H1 (cell line): ENCODE measurements around the gene FMO5. TPM values are rescaled to one million over a fixed set of nuclear protein-coding genes. Genes with fewer than 3 reads are reported as not detected.

ENCODE experiments used
- CTCF ChIA-PET: fragments of 300-600 bp; sonication (Branson Sonifier 250); formaldehyde crosslinking; loops from one replicate; lab custom pipeline; 2021; ENCODE audit not compliant: partially characterized antibody; lab: Charles Lee
- POLR2A ChIA-PET: fragments of 300-600 bp; sonication (Branson Sonifier 250); formaldehyde crosslinking; loops from one replicate; lab custom pipeline; 2021; ENCODE audit warnings: inconsistent platforms; ENCODE audit not compliant: partially characterized antibody; lab: Charles Lee
- DNase-seq, 2 experiments: peaks; one replicate each; pipeline versions ENCODE4 v3.0.0 to v3.0.0-alpha.2; 2010 to 2022; ENCODE audit warnings: low spot score in 2 of 2, low read depth in 1 of 2, mixed read lengths in 1 of 2
- FAIRE-seq: peaks from 2 replicates; lab custom pipeline; 2011; peaks lifted over from hg19 to GRCh38; lab: Jason Lieb, UNC
- H2AFZ ChIP-seq: 2 replicates; pipeline ENCODE4 v1.8.1; 2012; ENCODE audit warnings: low read length, inconsistent platforms
- H2AK5ac ChIP-seq: 2 replicates; pipeline ENCODE4 v1.6.1; 2013; ENCODE audit warnings: low read depth, low read length
- H2BK120ac ChIP-seq: replicated peaks from 2 replicates; pipeline ENCODE3; 2013; ENCODE audit warnings: low read depth, low read length, inconsistent platforms
- H2BK12ac ChIP-seq: 2 replicates; pipeline ENCODE4 v1.6.1; 2013; ENCODE audit warnings: low read depth, low read length
- H2BK15ac ChIP-seq: 2 replicates; pipeline ENCODE4 v1.6.1; 2013; ENCODE audit warnings: low read length
- H2BK20ac ChIP-seq: 2 replicates; pipeline ENCODE4 v1.6.1; 2013; ENCODE audit warnings: low read length
- H2BK5ac ChIP-seq: 2 replicates; pipeline ENCODE4 v1.6.1; 2013; ENCODE audit warnings: low read depth, low read length
- H3K14ac ChIP-seq: 2 replicates; pipeline ENCODE4 v1.6.1; 2013; ENCODE audit warnings: inconsistent platforms; ENCODE audit not compliant: insufficient read length
- H3K18ac ChIP-seq: 2 replicates; pipeline ENCODE4 v1.6.1; 2013; ENCODE audit warnings: low read length; ENCODE audit errors: extremely low read depth
- H3K23ac ChIP-seq: 2 replicates; pipeline ENCODE4 v1.6.1; 2013; ENCODE audit warnings: inconsistent platforms; ENCODE audit not compliant: insufficient read length
- H3K23me2 ChIP-seq: 2 replicates; pipeline ENCODE4 v1.6.1; 2013; ENCODE audit warnings: low read depth, low read length
- H3K27ac ChIP-seq: 2 replicates; pipeline ENCODE4 v1.6.1; 2011; ENCODE audit warnings: low read depth, low read length, inconsistent platforms
- H3K27me3 ChIP-seq, 4 experiments: replicated peaks in 1 of 4; 1 replicate in 1 of 4; 2 replicates in 3 of 4; pipeline versions ENCODE4 v1.6.1 to v1.8.1; 2011 to 2013; ENCODE audit warnings: low read length in 3 of 4, mild to moderate bottlenecking in 3 of 4, inconsistent platforms in 2 of 4, mixed read lengths in 2 of 4, moderate library complexity in 1 of 4; ENCODE audit not compliant: control insufficient read depth in 3 of 4, insufficient read depth in 3 of 4; ENCODE audit errors: extremely low read depth in 1 of 4
- H3K36me3 ChIP-seq, 4 experiments: 2 replicates each; pipeline versions ENCODE4 v1.6.1 to v1.8.1; 2011 to 2013; ENCODE audit warnings: mild to moderate bottlenecking in 4 of 4, low read length in 3 of 4, moderate library complexity in 2 of 4, control low read depth in 1 of 4, inconsistent platforms in 1 of 4; ENCODE audit not compliant: insufficient read depth in 4 of 4, control insufficient read depth in 2 of 4
- H3K4ac ChIP-seq: replicated peaks from 2 replicates; pipeline ENCODE3; 2013; ENCODE audit warnings: low read length, low read depth, mixed read lengths, inconsistent platforms; ENCODE audit not compliant: insufficient read length
- H3K4me1 ChIP-seq, 4 experiments: replicated peaks in 1 of 4; 1 replicate in 1 of 4; 2 replicates in 3 of 4; pipeline versions ENCODE4 v1.6.1 to v1.8.1; 2011 to 2013; ENCODE audit warnings: low read length in 3 of 4, inconsistent platforms in 2 of 4, mixed read lengths in 1 of 4; ENCODE audit not compliant: insufficient read depth in 4 of 4, control insufficient read depth in 3 of 4
- H3K4me2 ChIP-seq, 2 experiments: 2 replicates each; pipeline versions ENCODE4 v1.6.1 to v1.8.1; 2011 to 2013; ENCODE audit warnings: low read depth in 2 of 2, low read length in 2 of 2, control low read depth in 1 of 2, inconsistent platforms in 1 of 2, mild to moderate bottlenecking in 1 of 2; ENCODE audit not compliant: insufficient read depth in 1 of 2
- H3K4me3 ChIP-seq, 4 experiments: fragments of 200-600, 300-600 bp in 1 of 4; sonication (generic), shearing (Covaris generic), sonication (Bioruptor Twin) in 1 of 4; 2 replicates each; pipeline versions ENCODE4 v1.5.1 to v1.8.1; 2011 to 2016; ENCODE audit warnings: low read length in 4 of 4, low read depth in 3 of 4, control low read depth in 2 of 4, inconsistent platforms in 2 of 4, mild to moderate bottlenecking in 2 of 4, mixed read lengths in 1 of 4, moderate library complexity in 1 of 4; ENCODE audit not compliant: insufficient read depth in 2 of 4; ENCODE audit errors: extremely low read depth in 1 of 4
- H3K56ac ChIP-seq: replicated peaks from 2 replicates; pipeline ENCODE3; 2013; ENCODE audit warnings: low read depth, mild to moderate bottlenecking, mixed read lengths, low read length, inconsistent platforms; ENCODE audit not compliant: insufficient read length
- H3K79me1 ChIP-seq: 2 replicates; pipeline ENCODE4 v1.6.1; 2013; ENCODE audit warnings: low read depth, low read length, control low read depth
- H3K79me2 ChIP-seq, 2 experiments: 2 replicates each; pipeline versions ENCODE4 v1.6.1 to v1.8.1; 2012 to 2013; ENCODE audit warnings: low read length in 2 of 2, mild to moderate bottlenecking in 2 of 2, inconsistent platforms in 1 of 2; ENCODE audit not compliant: insufficient read depth in 2 of 2, control insufficient read depth in 1 of 2
- H3K9ac ChIP-seq, 4 experiments: replicated peaks in 1 of 4; 1 replicate in 1 of 4; 2 replicates in 3 of 4; pipeline versions ENCODE4 v1.6.1 to v1.8.1; 2011 to 2013; ENCODE audit warnings: low read depth in 3 of 4, low read length in 3 of 4, control low read depth in 2 of 4, mild to moderate bottlenecking in 2 of 4, moderate library complexity in 2 of 4, inconsistent platforms in 1 of 4; ENCODE audit errors: extremely low read depth in 1 of 4
- H3K9me3 ChIP-seq, 2 experiments: 2 replicates each; pipeline versions ENCODE4 v1.6.1 to v1.8.1; 2012 to 2013; ENCODE audit warnings: mild to moderate bottlenecking in 2 of 2, moderate library complexity in 2 of 2, control low read depth in 1 of 2, inconsistent platforms in 1 of 2, low read depth in 1 of 2, low read length in 1 of 2, mixed read lengths in 1 of 2; ENCODE audit not compliant: insufficient read depth in 2 of 2
- H4K20me1 ChIP-seq, 2 experiments: replicated peaks in 1 of 2; 2 replicates each; pipeline versions ENCODE3 to v1.8.1; 2011 to 2013; ENCODE audit warnings: inconsistent platforms in 2 of 2, low read length in 2 of 2, mild to moderate bottlenecking in 1 of 2; ENCODE audit not compliant: insufficient read depth in 2 of 2, control insufficient read depth in 1 of 2
- H4K5ac ChIP-seq: 2 replicates; pipeline ENCODE4 v1.6.1; 2013; ENCODE audit warnings: low read length, low read depth, mixed read lengths, inconsistent platforms; ENCODE audit not compliant: insufficient read length
- H4K8ac ChIP-seq: 2 replicates; pipeline ENCODE4 v1.8.0; 2013; ENCODE audit warnings: mild to moderate bottlenecking, moderate library complexity, low read length, inconsistent platforms; ENCODE audit not compliant: insufficient read depth; ENCODE audit errors: extremely low read depth
- H4K91ac ChIP-seq: replicated peaks from 2 replicates; pipeline ENCODE3; 2013; ENCODE audit warnings: low read length, mixed read lengths, inconsistent platforms; ENCODE audit not compliant: insufficient read length
- EZH2 ChIP-seq: fragments of 200-600 bp; sonication (generic); IDR thresholded peaks from 2 replicates; pipeline ENCODE4 v1.7.1; 2012; ENCODE audit warnings: low read depth, mild to moderate bottlenecking, moderate library complexity, low read length, inconsistent platforms; ENCODE audit not compliant: severe bottlenecking
- GTF2F1 ChIP-seq: IDR thresholded peaks from 2 replicates; pipeline ENCODE4 v1.6.1; 2012; ENCODE audit warnings: low read depth, low read length, improper control_type of control experiment, borderline replicate concordance
- KDM1A ChIP-seq: fragments of 200-600, 300-600 bp; sonication (generic); IDR thresholded peaks from 2 replicates; pipeline ENCODE4 v1.7.1; 2016; ENCODE audit warnings: mild to moderate bottlenecking, low read length, borderline replicate concordance
- SAP30 ChIP-seq: fragments of 300-600 bp; sonication (generic); IDR thresholded peaks from 2 replicates; pipeline ENCODE4 v1.7.1; 2012; ENCODE audit warnings: low read length, moderate library complexity, mild to moderate bottlenecking, inconsistent platforms; ENCODE audit not compliant: insufficient read depth, insufficient replicate concordance
- SIN3A ChIP-seq, 2 experiments: IDR thresholded peaks in 1 of 2; conservative IDR thresholded peaks in 1 of 2; 2 replicates each; pipeline ENCODE4 v1.6.1; 2011 to 2012; ENCODE audit warnings: low read length in 2 of 2, improper control_type of control experiment in 1 of 2, low read depth in 1 of 2, mild to moderate bottlenecking in 1 of 2
- SIRT6 ChIP-seq: IDR thresholded peaks from one replicate; pipeline ENCODE4 v1.7.1; 2012; ENCODE audit warnings: low read length, inconsistent platforms
- SUZ12 ChIP-seq: fragments of 200-600 bp; sonication (generic); IDR thresholded peaks from 2 replicates; pipeline ENCODE4 v1.6.1; 2012; ENCODE audit warnings: mild to moderate bottlenecking, inconsistent platforms, low read length, moderate library complexity, mixed read lengths
- TCF12 ChIP-seq: IDR thresholded peaks from 2 replicates; pipeline ENCODE4 v1.6.1; 2011; ENCODE audit warnings: low read depth, mild to moderate bottlenecking, low read length
- WGBS, 2 experiments: shearing (Covaris generic) in 1 of 2; methylation state at CpG; one replicate each; pipeline versions ENCODE4 v1.1.6 to v1.1.7; 2013 to 2015; ENCODE audit warnings: low lambda C conversion rate in 2 of 2, mixed read lengths in 2 of 2, inconsistent platforms in 1 of 2, low coverage in 1 of 2, missing lambda C conversion rate in 1 of 2; ENCODE audit not compliant: insufficient replicate concordance in 2 of 2, insufficient coverage in 1 of 2, insufficient read length in 1 of 2; ENCODE audit errors: extremely low coverage in 1 of 2, missing lambda C conversion rate in 1 of 2; 5-methylcytosine and 5-hydroxymethylcytosine counted together
- polyA plus RNA-seq, 7 experiments: library from polyadenylated mRNA; depleted of rRNA in 3 of 7; stranded (reverse) in 5 of 7; unstranded in 2 of 7; fragments of >200 nt in 5 of 7; fragments of 200-250 nt in 2 of 7; gene quantifications; 1 replicate in 5 of 7; 2 replicates in 1 of 7; 4 replicates in 1 of 7; pipeline versions ENCODE4 v1.2.1 to v1.2.3, GENCODE V29; 2011 to 2013; ENCODE audit warnings: missing spikeins in 2 of 7, mixed read lengths in 2 of 7
- total RNA-seq: library from RNA; stranded (reverse); fragmentation: NEBNext Ultra II Directional; extraction: Animal tissue kit (Norgen Biotek cat#: 25700); gene quantifications from 2 replicates; pipeline ENCODE4 v1.2.1, GENCODE V29; 2021

FMO5 gene
- total and polyA plus RNA-seq, 2 of the 8 experiments (the other 6 are each of a cell fraction or from before 2014, with no cell fraction given) = 0.27 to 0.34 TPM

DNA sequence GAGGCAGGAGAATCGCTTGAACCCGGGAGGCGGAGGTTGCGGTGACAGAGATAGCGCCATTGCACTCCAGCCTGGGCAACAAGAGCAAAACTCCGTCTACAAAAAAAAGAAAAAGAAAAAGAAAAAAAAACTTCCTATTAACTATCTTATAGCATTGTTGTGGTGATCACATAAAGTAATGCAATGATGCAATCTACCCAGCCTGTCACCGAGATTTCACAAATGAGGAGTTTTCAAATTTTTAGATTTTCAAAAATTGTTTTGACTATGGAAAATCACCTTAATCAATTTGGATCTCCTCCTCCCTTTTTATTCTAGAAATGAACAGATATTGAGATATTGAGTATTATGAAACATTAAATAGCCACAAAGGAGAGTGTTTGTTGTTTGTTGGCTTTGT lies 8.0 kb downstream of the FMO5 start:
- Histone ChIP-seq H3K79me2 (no peaks in the 10 kb centered on the region), H3K23me2 (no peaks in the 10 kb centered on the region), H3K27ac (no peak overlapping the region), H3K36me3 (no peaks in the 10 kb centered on the region), H2AK5ac (no peak overlapping the region), H3K9me3 (no peaks in the 10 kb centered on the region), H3K27me3 (no peaks in the 10 kb centered on the region), H4K20me1 (no peaks in the 10 kb centered on the region), H3K4ac (no peak overlapping the region), H4K5ac (no peak overlapping the region), H3K14ac (no peak overlapping the region), H4K91ac (no peak overlapping the region), H3K79me1 (no peaks in the 10 kb centered on the region), H3K4me1 (no peaks in the 10 kb centered on the region), H4K8ac (no peak overlapping the region), H2BK120ac (no peak overlapping the region), H3K23ac (no peak overlapping the region), H3K18ac (no peak overlapping the region), H3K56ac (no peak overlapping the region), H2BK15ac (no peak overlapping the region)
- ChIA-PET CTCF (interaction anchor here (1.1 kb wide), 1 partner anchor 8 kb away, joined by 3 read pairs; the partner anchor contains the start of gene FMO5), POLR2A (interaction anchor here (0.9 kb wide), 1 partner anchor 44 kb away, joined by 3 read pairs; no protein-coding TSS in a partner anchor)
- DNase-seq = no peak
- no peak for TF ChIP-seq TCF12
- TF ChIP-seq SAP30 = no peak
- TF ChIP-seq SIRT6 = no peak
- no peak for TF ChIP-seq EZH2
- TF ChIP-seq SIN3A (conservative IDR thresholded peaks at IDR 0.05 in 1 of 2, IDR thresholded peaks at IDR 0.05 in 1 of 2; ENCODE audit: low read depth in 1 of 2, low read length in 2 of 2) = no peak
- no peak for TF ChIP-seq GTF2F1
- no peak for TF ChIP-seq KDM1A
- TF ChIP-seq SUZ12 = no peak
- TF ChIP-seq, all 59 proteins: peak for 0
- Histone ChIP-seq H3K4me2 (no peak overlapping the region), H3K9ac (no peak overlapping the region), H3K4me3 (no peak overlapping the region), H2BK12ac (no peak overlapping the region), H2BK20ac (no peak overlapping the region), H2BK5ac (no peak overlapping the region), H2AFZ (no peak overlapping the region)
- WGBS, 2 experiments = 90% methylated on average over 6 of the region's 7 CpGs; no CpG with 5 or more reads in 1 of the 2 experiments
- FAIRE-seq = no peak
